ENCODE measurements around the gene BCR.

The BCR gene

DNA sequence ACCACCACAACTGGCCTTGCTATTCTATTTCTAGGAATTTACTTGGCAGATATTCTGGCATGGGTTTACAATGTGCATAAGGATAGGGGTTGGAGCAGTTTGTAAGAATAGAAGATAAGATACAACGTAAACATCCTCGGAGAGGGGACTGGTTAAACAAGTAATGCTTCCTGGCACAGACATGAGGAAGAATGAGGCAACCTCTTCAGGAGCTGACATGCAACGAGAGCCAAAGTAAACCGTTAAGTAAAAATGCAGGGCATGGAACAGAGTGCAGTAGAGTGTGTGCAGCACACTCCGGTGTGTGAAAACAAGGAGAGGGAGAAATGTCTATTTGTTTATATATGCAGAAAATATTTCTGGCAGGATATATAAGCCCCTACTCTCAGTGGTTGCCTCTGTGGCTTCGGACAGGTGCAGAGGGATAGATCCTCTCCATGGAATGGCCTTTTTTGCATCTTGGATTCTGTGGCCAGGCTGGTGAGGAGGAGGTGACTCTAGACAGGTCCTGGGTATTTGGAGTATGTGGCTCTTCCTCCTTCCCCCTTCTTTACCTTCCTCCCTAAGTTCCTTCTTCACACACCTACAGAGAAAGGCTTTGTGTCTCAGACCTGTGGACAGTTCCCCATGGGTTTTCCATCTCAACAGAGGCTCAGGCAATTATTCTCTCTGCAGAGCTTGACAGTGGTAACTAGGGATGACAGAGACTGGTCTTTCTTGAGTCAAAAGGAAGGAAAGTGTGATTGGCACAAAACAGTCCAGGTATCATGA, 32.5 kb upstream of the BCR start:
- DNase-seq, result no peak
- H3K4me1 ChIP-seq, result no peaks in the 10 kb centered on the region; the same call in 1 of the 2 replicates
- no peaks in the 10 kb centered on the region for H3K9me3 ChIP-seq
- no peak overlapping the region for H3K4me3 ChIP-seq (ENCODE audit: low read depth, low read length)
- H3K36me3 ChIP-seq, result no peaks in the 10 kb centered on the region; the same call in 1 of the 2 replicates
- TF ChIP-seq CTCF (IDR thresholded peaks at IDR 0.05; ENCODE audit: low read depth, low read length), result no peak
- H3K27me3 ChIP-seq, result no peaks in the 10 kb centered on the region

GRCh38 chr22:23149743-23150238, 30.5 kb upstream of the BCR start:
- Histone ChIP-seq H3K4me1 (no peaks in the 10 kb centered on the region; the same call in none of the 2 replicates), H3K27me3 (no peaks in the 10 kb centered on the region), H3K9me3 (no peaks in the 10 kb centered on the region), H3K36me3 (no peaks in the 10 kb centered on the region; the same call in 1 of the 2 replicates), H3K4me3 (ENCODE audit: low read depth, low read length) (no peak overlapping the region)
- no peak for TF ChIP-seq CTCF (IDR thresholded peaks at IDR 0.05; ENCODE audit: low read depth, low read length)
- DNase-seq, result no peak

- no peak for DNase-seq
- no peak for TF ChIP-seq CTCF (IDR thresholded peaks at IDR 0.05; ENCODE audit: low read depth, low read length)
- no peaks in the 10 kb centered on the region for H3K9me3 ChIP-seq
Measured at GRCh38 chr22:23150762-23151161, 29.5 kb upstream of the BCR start.

GRCh38 chr22:23151827-23152226, 28.5 kb upstream of the BCR start:
- no peak for DNase-seq
- Histone ChIP-seq H3K36me3 (no peaks in the 10 kb centered on the region; the same call in 1 of the 2 replicates), H3K27me3 (no peaks in the 10 kb centered on the region), H3K4me1 (no peaks in the 10 kb centered on the region; the same call in 1 of the 2 replicates), H3K4me3 (ENCODE audit: low read depth, low read length) (no peak overlapping the region), H3K9me3 (no peaks in the 10 kb centered on the region)
- no peak for TF ChIP-seq CTCF (IDR thresholded peaks at IDR 0.05; ENCODE audit: low read depth, low read length)

More at GRCh38 chr22:23150762-23151161, 29.5 kb upstream of the BCR start:
- H3K27me3 ChIP-seq, result no peaks in the 10 kb centered on the region
- H3K4me1 ChIP-seq, result no peaks in the 10 kb centered on the region; the same call in none of the 2 replicates
- no peak overlapping the region for H3K4me3 ChIP-seq (ENCODE audit: low read depth, low read length)
- H3K36me3 ChIP-seq, result no peaks in the 10 kb centered on the region; the same call in 1 of the 2 replicates

DNA sequence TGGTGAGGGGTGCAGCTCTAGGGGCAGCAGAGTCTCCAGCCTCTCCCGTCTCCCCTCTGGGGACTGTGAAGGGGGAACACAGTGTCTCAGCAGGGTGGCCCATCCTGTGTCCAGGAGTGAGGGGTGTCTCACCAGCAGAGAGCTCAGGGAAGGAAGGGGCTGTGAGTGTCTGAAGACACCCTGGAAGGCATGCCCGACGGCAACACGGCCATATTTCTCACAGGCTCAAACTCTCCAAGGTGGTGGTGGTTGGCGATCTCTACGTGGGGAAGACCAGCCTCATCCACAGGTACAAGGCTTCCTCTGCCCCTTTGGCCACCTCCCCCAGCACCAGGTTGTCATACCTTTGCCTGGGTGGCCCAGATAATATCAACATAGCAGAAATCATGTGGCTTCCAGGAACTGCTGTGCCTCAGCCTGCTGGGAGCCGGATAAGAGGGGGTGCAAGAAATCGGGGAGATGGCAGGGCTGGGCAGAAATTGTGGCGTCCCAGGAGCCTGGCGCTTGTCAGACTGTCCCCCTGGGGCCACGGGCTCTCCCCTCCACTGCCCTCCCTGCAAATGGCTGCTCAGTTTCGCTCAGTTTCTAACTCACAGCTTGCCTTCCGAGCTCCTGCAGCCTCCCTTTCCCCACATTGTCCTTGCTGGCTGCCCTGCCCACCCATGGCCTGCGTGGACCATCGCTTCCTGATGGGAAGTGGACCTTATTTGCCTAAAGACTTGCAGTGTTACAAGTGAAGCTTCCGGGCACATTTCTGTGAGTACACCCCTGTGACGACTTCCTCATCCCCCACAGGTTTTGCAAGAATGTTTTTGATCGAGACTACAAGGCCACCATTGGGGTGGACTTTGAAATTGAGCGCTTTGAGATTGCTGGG, 27.8 kb upstream of the BCR start:
- Histone ChIP-seq H3K27me3 (no peaks in the 10 kb centered on the region), H3K4me1 (no peaks in the 10 kb centered on the region; the same call in 1 of the 2 replicates), H3K9me3 (no peaks in the 10 kb centered on the region), H3K4me3 (ENCODE audit: low read depth, low read length) (no peak overlapping the region), H3K36me3 (no peaks in the 10 kb centered on the region; the same call in 1 of the 2 replicates)
- DNase-seq, result no peak
- no peak for TF ChIP-seq CTCF (IDR thresholded peaks at IDR 0.05; ENCODE audit: low read depth, low read length)

Measured in BE2C (cell line).